HepG2 (cell line): ENCODE measurements around the gene PCBP2. TPM values are rescaled to one million over a fixed set of nuclear protein-coding genes. Genes with fewer than 3 reads are reported as not detected.

ENCODE experiments used
- CREB1 ChIP-seq, 2 experiments: fragments of 450-650 bp in 1 of 2; IDR thresholded peaks; 2 replicates each; pipeline ENCODE4 v1.6.1; 2016 to 2017; ENCODE audit warnings: control low read depth in 1 of 2, mild to moderate bottlenecking in 1 of 2, missing compliant biosample characterization in 1 of 2, missing genetic modification characterization in 1 of 2
- ELF1 ChIP-seq: sonication (generic); formaldehyde crosslinking; IDR thresholded peaks from 2 replicates; pipeline ENCODE4 v1.4.0; 2020; ENCODE audit warnings: missing genetic modification reagents
- FOSL2 ChIP-seq: sonication (generic); formaldehyde crosslinking; IDR thresholded peaks from 2 replicates; pipeline ENCODE4 v1.4.0; 2020; ENCODE audit warnings: missing genetic modification reagents
- HINFP ChIP-seq: sonication (generic); formaldehyde crosslinking; IDR thresholded peaks from 2 replicates; pipeline ENCODE4 v1.4.0; 2020; ENCODE audit warnings: low read depth, mild to moderate bottlenecking, missing genetic modification reagents
- MXI1 ChIP-seq: IDR thresholded peaks from 3 replicates; pipeline ENCODE4 v1.6.1; 2012; ENCODE audit warnings: low read depth, low read length, inconsistent platforms, borderline replicate concordance
- NONO ChIP-seq, 2 experiments: fragments of 450-650 bp in 1 of 2; sonication (generic) in 1 of 2; formaldehyde crosslinking in 1 of 2; IDR thresholded peaks in 1 of 2; conservative IDR thresholded peaks in 1 of 2; 2 replicates each; pipeline versions ENCODE4 v1.6.1 to v1.8.0; 2017 to 2022; ENCODE audit warnings: mild to moderate bottlenecking in 1 of 2, missing genetic modification reagents in 1 of 2, moderate library complexity in 1 of 2
- ZNF143 ChIP-seq: sonication (generic); formaldehyde crosslinking; IDR thresholded peaks from 2 replicates; pipeline ENCODE4 v1.4.0; 2020; ENCODE audit warnings: missing genetic modification reagents
- ZNF337 ChIP-seq: sonication (generic); formaldehyde crosslinking; IDR thresholded peaks from 2 replicates; pipeline ENCODE4 v1.5.1; 2020; ENCODE audit warnings: missing genetic modification reagents, low read depth, mild to moderate bottlenecking, borderline replicate concordance
- ZNF761 ChIP-seq: sonication (generic); formaldehyde crosslinking; conservative IDR thresholded peaks from 2 replicates; pipeline ENCODE4 v1.4.0; 2020; ENCODE audit warnings: mild to moderate bottlenecking, missing genetic modification reagents
- polyA plus RNA-seq, 8 experiments: library from polyadenylated mRNA; depleted of rRNA in 3 of 8; stranded (reverse) in 7 of 8; unstranded in 1 of 8; fragments of >200 nt; fragmentation: Illumina TruSeq in 4 of 8; extraction: Trizol in 4 of 8; gene quantifications; 2 replicates each; pipeline versions ENCODE4 v1.2.1 to v1.2.3, GENCODE V29; 2011 to 2016; ENCODE audit warnings: low read depth in 4 of 8, missing spikeins in 1 of 8, mixed read lengths in 1 of 8; ENCODE audit not compliant: insufficient read depth in 1 of 8
- total RNA-seq, 5 experiments: library from RNA; depleted of rRNA; stranded (reverse); fragments of >200 nt; fragmentation: Illumina TruSeq; extraction: Trizol; gene quantifications; 2 replicates each; pipeline ENCODE4 v1.2.3, GENCODE V29; 2016; ENCODE audit warnings: low read depth in 1 of 5
- TF ChIP-seq, protein P1 (sequence below), 2 experiments: fragments of 450-650 bp in 1 of 2; sonication (generic) in 1 of 2; formaldehyde crosslinking in 1 of 2; IDR thresholded peaks; 2 replicates each; pipeline versions ENCODE4 v1.6.1 to v1.8.0; 2016 to 2022; ENCODE audit warnings: antibody characterized with exemption in 1 of 2, mild to moderate bottlenecking in 1 of 2, missing genetic modification reagents in 1 of 2
- TF ChIP-seq, protein P2 (sequence below): sonication (generic); formaldehyde crosslinking; IDR thresholded peaks from 2 replicates; pipeline ENCODE4 v1.5.1; 2020; ENCODE audit warnings: mild to moderate bottlenecking, missing genetic modification reagents, borderline replicate concordance

PCBP2 gene
- total and polyA plus RNA-seq, 2 of the 13 experiments (the other 11 are each of a cell fraction or from before 2014, with no cell fraction given): 154 to 345 TPM

GRCh38 chr12:53508534-53509170, 56.8 kb downstream of the PCBP2 start (continued):
- TF ChIP-seq, protein P1, sequence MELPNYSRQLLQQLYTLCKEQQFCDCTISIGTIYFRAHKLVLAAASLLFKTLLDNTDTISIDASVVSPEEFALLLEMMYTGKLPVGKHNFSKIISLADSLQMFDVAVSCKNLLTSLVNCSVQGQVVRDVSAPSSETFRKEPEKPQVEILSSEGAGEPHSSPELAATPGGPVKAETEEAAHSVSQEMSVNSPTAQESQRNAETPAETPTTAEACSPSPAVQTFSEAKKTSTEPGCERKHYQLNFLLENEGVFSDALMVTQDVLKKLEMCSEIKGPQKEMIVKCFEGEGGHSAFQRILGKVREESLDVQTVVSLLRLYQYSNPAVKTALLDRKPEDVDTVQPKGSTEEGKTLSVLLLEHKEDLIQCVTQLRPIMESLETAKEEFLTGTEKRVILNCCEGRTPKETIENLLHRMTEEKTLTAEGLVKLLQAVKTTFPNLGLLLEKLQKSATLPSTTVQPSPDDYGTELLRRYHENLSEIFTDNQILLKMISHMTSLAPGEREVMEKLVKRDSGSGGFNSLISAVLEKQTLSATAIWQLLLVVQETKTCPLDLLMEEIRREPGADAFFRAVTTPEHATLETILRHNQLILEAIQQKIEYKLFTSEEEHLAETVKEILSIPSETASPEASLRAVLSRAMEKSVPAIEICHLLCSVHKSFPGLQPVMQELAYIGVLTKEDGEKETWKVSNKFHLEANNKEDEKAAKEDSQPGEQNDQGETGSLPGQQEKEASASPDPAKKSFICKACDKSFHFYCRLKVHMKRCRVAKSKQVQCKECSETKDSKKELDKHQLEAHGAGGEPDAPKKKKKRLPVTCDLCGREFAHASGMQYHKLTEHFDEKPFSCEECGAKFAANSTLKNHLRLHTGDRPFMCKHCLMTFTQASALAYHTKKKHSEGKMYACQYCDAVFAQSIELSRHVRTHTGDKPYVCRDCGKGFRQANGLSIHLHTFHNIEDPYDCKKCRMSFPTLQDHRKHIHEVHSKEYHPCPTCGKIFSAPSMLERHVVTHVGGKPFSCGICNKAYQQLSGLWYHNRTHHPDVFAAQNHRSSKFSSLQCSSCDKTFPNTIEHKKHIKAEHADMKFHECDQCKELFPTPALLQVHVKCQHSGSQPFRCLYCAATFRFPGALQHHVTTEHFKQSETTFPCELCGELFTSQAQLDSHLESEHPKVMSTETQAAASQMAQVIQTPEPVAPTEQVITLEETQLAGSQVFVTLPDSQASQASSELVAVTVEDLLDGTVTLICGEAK (IDR thresholded peaks at IDR 0.05): no peak
- TF ChIP-seq, protein P1 (CRISPR knock-in tag; IDR thresholded peaks at IDR 0.05): no peak
- TF ChIP-seq HINFP (CRISPR knock-in tag) (no peak), ZNF761 (CRISPR knock-in tag) (0 out of 2 replicates have a peak, but pooled peaks have one; percentile 32), ZNF337 (CRISPR knock-in tag) (no peak), NONO (IDR thresholded peaks at IDR 0.05) (no peak), NONO (CRISPR knock-in tag; conservative IDR thresholded peaks at IDR 0.05) (0 out of 2 replicates have a peak, but pooled peaks have one; percentile 36), FOSL2 (no peak), ZNF143 (CRISPR knock-in tag) (no peak), ELF1 (0 out of 2 replicates have a peak, but pooled peaks have one; percentile 35), MXI1 (0 out of 3 replicates have a peak, but pooled peaks have one; percentile 22), CREB1 (IDR thresholded peaks at IDR 0.05) (no peak), CREB1 (CRISPR knock-in tag; IDR thresholded peaks at IDR 0.05) (no peak)
- TF ChIP-seq, protein P2, sequence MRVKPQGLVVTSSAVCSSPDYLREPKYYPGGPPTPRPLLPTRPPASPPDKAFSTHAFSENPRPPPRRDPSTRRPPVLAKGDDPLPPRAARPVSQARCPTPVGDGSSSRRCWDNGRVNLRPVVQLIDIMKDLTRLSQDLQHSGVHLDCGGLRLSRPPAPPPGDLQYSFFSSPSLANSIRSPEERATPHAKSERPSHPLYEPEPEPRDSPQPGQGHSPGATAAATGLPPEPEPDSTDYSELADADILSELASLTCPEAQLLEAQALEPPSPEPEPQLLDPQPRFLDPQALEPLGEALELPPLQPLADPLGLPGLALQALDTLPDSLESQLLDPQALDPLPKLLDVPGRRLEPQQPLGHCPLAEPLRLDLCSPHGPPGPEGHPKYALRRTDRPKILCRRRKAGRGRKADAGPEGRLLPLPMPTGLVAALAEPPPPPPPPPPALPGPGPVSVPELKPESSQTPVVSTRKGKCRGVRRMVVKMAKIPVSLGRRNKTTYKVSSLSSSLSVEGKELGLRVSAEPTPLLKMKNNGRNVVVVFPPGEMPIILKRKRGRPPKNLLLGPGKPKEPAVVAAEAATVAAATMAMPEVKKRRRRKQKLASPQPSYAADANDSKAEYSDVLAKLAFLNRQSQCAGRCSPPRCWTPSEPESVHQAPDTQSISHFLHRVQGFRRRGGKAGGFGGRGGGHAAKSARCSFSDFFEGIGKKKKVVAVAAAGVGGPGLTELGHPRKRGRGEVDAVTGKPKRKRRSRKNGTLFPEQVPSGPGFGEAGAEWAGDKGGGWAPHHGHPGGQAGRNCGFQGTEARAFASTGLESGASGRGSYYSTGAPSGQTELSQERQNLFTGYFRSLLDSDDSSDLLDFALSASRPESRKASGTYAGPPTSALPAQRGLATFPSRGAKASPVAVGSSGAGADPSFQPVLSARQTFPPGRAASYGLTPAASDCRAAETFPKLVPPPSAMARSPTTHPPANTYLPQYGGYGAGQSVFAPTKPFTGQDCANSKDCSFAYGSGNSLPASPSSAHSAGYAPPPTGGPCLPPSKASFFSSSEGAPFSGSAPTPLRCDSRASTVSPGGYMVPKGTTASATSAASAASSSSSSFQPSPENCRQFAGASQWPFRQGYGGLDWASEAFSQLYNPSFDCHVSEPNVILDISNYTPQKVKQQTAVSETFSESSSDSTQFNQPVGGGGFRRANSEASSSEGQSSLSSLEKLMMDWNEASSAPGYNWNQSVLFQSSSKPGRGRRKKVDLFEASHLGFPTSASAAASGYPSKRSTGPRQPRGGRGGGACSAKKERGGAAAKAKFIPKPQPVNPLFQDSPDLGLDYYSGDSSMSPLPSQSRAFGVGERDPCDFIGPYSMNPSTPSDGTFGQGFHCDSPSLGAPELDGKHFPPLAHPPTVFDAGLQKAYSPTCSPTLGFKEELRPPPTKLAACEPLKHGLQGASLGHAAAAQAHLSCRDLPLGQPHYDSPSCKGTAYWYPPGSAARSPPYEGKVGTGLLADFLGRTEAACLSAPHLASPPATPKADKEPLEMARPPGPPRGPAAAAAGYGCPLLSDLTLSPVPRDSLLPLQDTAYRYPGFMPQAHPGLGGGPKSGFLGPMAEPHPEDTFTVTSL (CRISPR knock-in tag): no peak
